MM.1S (cell line): ENCODE results near the gene KCNJ6.

Experiments
- DNase-seq: peaks from one replicate; pipeline ENCODE4 v3.0.0-alpha.2; 2015
- H2AFZ ChIP-seq: fragments of 300-600 bp; sonication (generic); 2 replicates; pipeline ENCODE4 v1.6.0; 2016; ENCODE audit warnings: antibody characterized with exemption, low read length
- H3F3A ChIP-seq: fragments of 300-600 bp; sonication (generic); 2 replicates; pipeline ENCODE4 v1.6.1; 2016; ENCODE audit warnings: mild to moderate bottlenecking, antibody characterized with exemption, low read length, moderate library complexity, mixed read lengths; ENCODE audit not compliant: insufficient read depth
- H3K27ac ChIP-seq: fragments of 300-600 bp; sonication (generic); 2 replicates; pipeline ENCODE4 v1.5.1; 2016; ENCODE audit warnings: mild to moderate bottlenecking, low read length
- H3K27me3 ChIP-seq: fragments of 300-600 bp; sonication (generic); replicated peaks from 2 replicates; pipeline ENCODE4 v1.6.0; 2016; ENCODE audit warnings: low read length; ENCODE audit not compliant: insufficient read depth
- H3K36me3 ChIP-seq: fragments of 300-600 bp; sonication (generic); replicated peaks from 2 replicates; pipeline ENCODE4 v1.6.1; 2016; ENCODE audit warnings: mild to moderate bottlenecking, low read length, mixed read lengths; ENCODE audit not compliant: insufficient read depth
- H3K4me1 ChIP-seq: fragments of 300-600 bp; sonication (generic); 2 replicates; pipeline ENCODE4 v1.6.1; 2016; ENCODE audit warnings: low read length, mixed read lengths
- H3K4me2 ChIP-seq: fragments of 300-600 bp; sonication (generic); 2 replicates; pipeline ENCODE4 v1.6.0; 2016; ENCODE audit warnings: low read depth, low read length
- H3K4me3 ChIP-seq: fragments of 300-600 bp; sonication (generic); 2 replicates; pipeline ENCODE4 v1.5.1; 2016; ENCODE audit warnings: low read length, mixed read lengths
- H3K79me2 ChIP-seq: fragments of 300-600 bp; sonication (generic); 2 replicates; pipeline ENCODE4 v1.6.1; 2016; ENCODE audit warnings: mixed run types, low read length, mixed read lengths
- H3K9ac ChIP-seq: fragments of 300-600 bp; sonication (generic); 2 replicates; pipeline ENCODE4 v1.6.1; 2016; ENCODE audit warnings: low read length, mixed read lengths
- H3K9me2 ChIP-seq: fragments of 300-600 bp; sonication (generic); replicated peaks from 2 replicates; pipeline ENCODE4 v1.6.1; 2016; ENCODE audit warnings: mild to moderate bottlenecking, low read length, mixed read lengths; ENCODE audit not compliant: insufficient read depth
- H3K9me3 ChIP-seq: fragments of 300-600 bp; sonication (generic); replicated peaks from 2 replicates; pipeline ENCODE4 v1.6.1; 2016; ENCODE audit warnings: mild to moderate bottlenecking, low read length, mixed read lengths; ENCODE audit not compliant: insufficient read depth
- H4K20me1 ChIP-seq: fragments of 300-600 bp; sonication (generic); 2 replicates; pipeline ENCODE4 v1.6.1; 2016; ENCODE audit warnings: mild to moderate bottlenecking, low read length, moderate library complexity, mixed read lengths; ENCODE audit not compliant: insufficient read depth
- CTCF ChIP-seq: fragments of 300-600 bp; sonication (generic); IDR thresholded peaks from 2 replicates; pipeline ENCODE4 v1.5.1; 2016; ENCODE audit warnings: antibody characterized with exemption, low read length, mixed read lengths
- EZH2 ChIP-seq: fragments of 300-600 bp; sonication (generic); optimal IDR thresholded peaks from 2 replicates; pipeline ENCODE3; 2017; ENCODE audit warnings: low read depth, mild to moderate bottlenecking, antibody characterized with exemption, low read length, mixed read lengths
- EZH2phosphoT487 ChIP-seq: fragments of 300-600 bp; sonication (generic); IDR thresholded peaks from 2 replicates; pipeline ENCODE4 v1.6.1; 2018; ENCODE audit warnings: antibody characterized with exemption, low read length

The KCNJ6 gene

GRCh38 chr21:37896788-37897187, 19.5 kb downstream of the KCNJ6 start:
- Histone ChIP-seq H3K9me2 (no peaks in the 10 kb centered on the region), H3K27ac (no peak overlapping the region), H3K4me1 (no peaks in the 10 kb centered on the region), H3K27me3 (no peaks in the 10 kb centered on the region), H3K9me3 (no peaks in the 10 kb centered on the region), H3K4me2 (no peak overlapping the region), H3K79me2 (no peaks in the 10 kb centered on the region), H2AFZ (no peak overlapping the region), H3F3A (no peaks in the 10 kb centered on the region), H3K9ac (no peak overlapping the region), H4K20me1 (no peaks in the 10 kb centered on the region), H3K4me3 (no peak overlapping the region), H3K36me3 (no peaks in the 10 kb centered on the region)
- no peak for DNase-seq
- TF ChIP-seq EZH2 (no peak), EZH2phosphoT487 (no peak), CTCF (no peak)

GRCh38 chr21:37891972-37892371, 24.3 kb downstream of the KCNJ6 start:
- no peak overlapping the region for H3K4me2 ChIP-seq
- DNase-seq, result no peak
- H3K36me3 ChIP-seq, result no peaks in the 10 kb centered on the region
- H3K27ac ChIP-seq, result no peak overlapping the region
- H3K79me2 ChIP-seq, result no peaks in the 10 kb centered on the region
- H4K20me1 ChIP-seq, result no peaks in the 10 kb centered on the region
- no peak overlapping the region for H3K4me3 ChIP-seq
- no peaks in the 10 kb centered on the region for H3K4me1 ChIP-seq
- no peaks in the 10 kb centered on the region for H3K9me2 ChIP-seq
- TF ChIP-seq CTCF (no peak), EZH2phosphoT487 (no peak), EZH2 (no peak)
- no peak overlapping the region for H3K9ac ChIP-seq
- H2AFZ ChIP-seq, result no peak overlapping the region
- H3K9me3 ChIP-seq, result no peaks in the 10 kb centered on the region
- no peaks in the 10 kb centered on the region for H3K27me3 ChIP-seq
- no peaks in the 10 kb centered on the region for H3F3A ChIP-seq

- DNase-seq, result no peak
- no peaks in the 10 kb centered on the region for H3K79me2 ChIP-seq
- H3F3A ChIP-seq, result no peaks in the 10 kb centered on the region
- H3K9me2 ChIP-seq, result no peaks in the 10 kb centered on the region
- no peak overlapping the region for H3K4me2 ChIP-seq
- no peaks in the 10 kb centered on the region for H4K20me1 ChIP-seq
- TF ChIP-seq EZH2phosphoT487, result no peak
- TF ChIP-seq EZH2, result no peak
- TF ChIP-seq CTCF, result no peak
- no peak overlapping the region for H3K27ac ChIP-seq
- no peaks in the 10 kb centered on the region for H3K27me3 ChIP-seq
- no peak overlapping the region for H2AFZ ChIP-seq
- no peak overlapping the region for H3K4me3 ChIP-seq
- no peaks in the 10 kb centered on the region for H3K4me1 ChIP-seq
- H3K9ac ChIP-seq, result no peak overlapping the region
- H3K9me3 ChIP-seq, result no peaks in the 10 kb centered on the region
- H3K36me3 ChIP-seq, result no peaks in the 10 kb centered on the region
Measured at GRCh38 chr21:37888659-37889058, 27.6 kb downstream of the KCNJ6 start.
